ENCODE data around the gene CPA2.
A peak's percentile ranks its signal among the peaks of the same experiment; 100 is the strongest.

The CPA2 gene

DNA sequence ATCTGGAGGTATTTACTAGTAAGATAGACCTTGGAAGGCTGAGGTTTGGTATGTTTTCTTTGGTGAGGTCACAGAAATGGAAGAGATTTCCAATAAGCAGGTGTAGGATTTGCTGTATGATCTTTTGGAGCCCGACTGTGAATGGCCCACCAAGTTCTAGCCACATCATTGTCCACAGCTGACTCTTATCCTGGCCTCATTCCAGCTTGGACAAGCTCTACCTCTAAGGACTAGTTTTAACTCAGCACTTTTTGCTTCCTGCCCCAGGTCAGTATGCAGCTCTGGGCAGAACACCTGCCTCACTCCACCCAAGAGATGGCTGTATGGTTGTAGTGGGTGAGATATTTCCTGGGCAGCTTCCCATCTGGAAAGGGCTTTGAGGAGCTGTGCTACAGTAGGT, 20.2 kb downstream of the CPA2 start:
- DNase-seq: no peak

DNA sequence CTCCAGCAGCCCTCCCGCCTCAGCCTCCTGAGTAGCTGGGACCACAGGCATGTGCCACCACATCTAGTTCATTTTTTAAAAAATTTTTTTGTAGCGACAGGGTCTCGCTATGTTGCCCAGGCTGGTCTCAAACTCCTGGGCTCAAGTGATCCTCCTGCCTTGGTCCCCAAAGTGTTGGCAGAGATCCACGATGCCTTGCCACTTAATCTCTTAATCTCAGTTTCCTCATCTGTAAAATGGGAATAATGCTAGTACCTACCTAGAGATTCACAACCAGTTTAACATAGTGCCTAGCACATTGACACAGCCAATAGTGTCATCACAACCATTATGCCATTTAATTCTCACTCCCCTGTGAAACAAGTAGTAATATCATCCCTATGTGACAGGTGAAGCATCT, 21.5 kb downstream of the CPA2 start:
- no peak for DNase-seq

DNA sequence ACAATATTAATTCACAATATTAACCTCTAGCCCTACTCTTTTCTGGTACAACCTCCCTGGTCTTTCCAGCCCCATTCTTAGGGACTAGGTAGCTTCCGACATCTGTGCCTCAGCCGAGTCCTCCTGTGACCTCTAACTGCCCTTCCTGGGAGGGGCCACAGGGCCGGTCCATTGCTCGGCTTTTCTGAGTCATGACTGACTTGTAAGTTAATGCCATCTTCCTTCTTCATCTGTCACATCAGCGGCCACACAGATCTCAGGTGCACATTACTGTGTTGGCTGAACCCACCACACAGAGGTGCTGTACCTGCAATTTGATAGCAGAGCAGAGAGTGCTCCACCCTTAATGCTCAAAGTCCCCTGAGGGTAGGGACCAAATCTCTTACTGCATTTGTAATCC, 22.2 kb downstream of the CPA2 start:
- DNase-seq: no peak

DNA sequence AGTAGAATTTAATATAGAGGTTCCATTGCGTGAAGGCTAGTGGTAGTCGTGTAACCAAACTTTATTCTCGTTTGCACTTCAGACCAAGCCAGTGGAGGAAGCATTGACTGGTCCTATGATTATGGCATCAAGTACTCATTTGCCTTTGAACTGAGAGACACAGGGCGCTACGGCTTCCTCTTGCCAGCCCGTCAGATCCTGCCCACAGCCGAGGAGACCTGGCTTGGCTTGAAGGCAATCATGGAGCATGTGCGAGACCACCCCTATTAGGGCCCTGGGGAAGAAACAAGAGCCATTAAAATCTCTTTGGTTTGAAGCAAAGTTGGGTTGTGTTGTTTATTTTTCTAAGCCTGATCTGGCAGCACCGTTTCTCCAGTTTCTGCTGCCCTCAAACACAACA, 22.8 kb downstream of the CPA2 start:
- DNase-seq: no peak

DNA sequence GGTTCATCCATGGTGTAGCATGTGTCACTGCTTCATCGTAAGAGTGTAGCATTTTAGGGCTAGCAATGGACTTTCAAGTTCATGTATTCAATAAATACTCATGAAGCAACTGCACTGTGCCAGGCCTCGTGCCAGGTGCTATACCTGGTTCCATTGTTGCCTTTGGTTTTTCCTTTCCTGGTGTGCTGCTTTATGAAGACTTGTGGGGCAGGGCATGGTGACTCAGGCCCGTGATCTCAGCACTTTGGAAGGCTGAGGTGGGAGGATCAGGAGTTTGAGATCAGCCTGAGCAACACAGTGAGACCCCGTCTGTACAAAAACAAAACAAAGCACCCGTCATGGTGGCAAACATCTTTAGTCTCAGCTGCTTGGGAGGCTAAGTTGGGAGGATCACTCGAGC, 24.1 kb downstream of the CPA2 start:
- no peak for DNase-seq

DNA sequence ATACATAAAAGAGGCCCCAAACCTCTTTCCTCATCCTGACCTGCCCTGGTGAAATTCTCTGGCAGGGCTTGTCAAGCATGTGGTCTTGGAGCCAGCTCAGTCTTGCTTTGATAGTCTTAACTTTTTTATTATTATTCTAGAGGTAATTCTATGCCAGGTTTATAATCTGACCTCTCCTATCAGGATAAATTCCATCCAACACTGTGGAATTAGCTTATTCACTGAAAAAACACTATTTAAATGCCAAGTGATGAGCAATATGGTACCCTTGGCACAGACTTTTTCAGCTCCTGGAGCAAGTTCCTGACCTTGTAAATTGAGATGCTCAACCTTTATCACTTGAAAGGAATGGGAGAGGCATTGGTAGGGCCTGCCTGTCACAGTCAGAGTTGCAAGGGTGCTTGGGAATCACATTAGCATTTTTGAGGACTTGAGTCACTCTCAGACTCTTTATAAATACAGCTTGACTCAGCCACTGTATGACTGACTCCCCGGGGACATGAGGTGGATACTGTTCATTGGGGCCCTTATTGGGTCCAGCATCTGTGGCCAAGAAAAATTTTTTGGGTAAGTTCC, 26.1 kb downstream of the CPA2 start, which contains the start of gene CPA4:
Gene CPA4 (plus strand): TSS at position 480 of the 576 bp plus-strand sequence. CDS start 20 bp downstream, at position 500.
- no peak for DNase-seq

DNA sequence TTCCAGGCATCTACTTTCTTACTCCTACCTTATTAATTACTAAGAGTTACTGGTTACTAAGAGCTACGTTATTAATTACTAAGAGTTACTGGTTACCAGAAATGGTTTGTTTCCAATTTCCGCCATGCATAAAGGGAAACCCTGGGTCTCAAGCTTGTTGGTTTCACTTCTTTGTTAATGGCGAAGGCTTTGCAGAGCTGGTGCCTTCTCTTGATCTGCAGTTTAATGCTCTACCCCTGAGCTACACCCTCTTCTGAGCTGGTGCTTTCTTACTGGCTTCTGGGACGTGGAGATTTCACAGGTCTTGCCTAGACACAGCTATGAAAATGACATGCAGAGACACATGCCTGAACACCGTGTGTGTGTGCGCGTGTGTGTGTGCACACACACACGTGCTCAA, 26.9 kb downstream of the CPA2 start:
- DNase-seq: no peak

DNA sequence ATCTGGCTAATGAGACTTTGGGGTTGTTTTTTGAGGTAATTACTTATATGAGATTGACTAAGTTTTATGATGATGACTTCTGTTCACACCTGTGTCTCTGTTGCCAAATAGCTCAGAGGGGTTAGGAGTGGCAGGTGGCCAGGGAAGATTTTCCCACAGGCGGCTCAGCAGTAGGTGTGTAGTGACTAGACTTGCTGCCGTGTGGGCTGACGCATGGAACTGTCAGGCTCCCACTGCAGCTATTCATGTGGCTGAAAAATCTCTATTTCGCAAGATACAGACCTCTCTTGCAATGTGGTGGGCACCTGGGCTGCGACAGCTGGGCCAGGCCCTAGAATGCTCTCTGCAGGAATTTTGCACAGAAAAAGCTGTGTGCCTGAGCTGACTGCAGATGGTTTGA, 27.7 kb downstream of the CPA2 start:
- no peak for DNase-seq

DNA sequence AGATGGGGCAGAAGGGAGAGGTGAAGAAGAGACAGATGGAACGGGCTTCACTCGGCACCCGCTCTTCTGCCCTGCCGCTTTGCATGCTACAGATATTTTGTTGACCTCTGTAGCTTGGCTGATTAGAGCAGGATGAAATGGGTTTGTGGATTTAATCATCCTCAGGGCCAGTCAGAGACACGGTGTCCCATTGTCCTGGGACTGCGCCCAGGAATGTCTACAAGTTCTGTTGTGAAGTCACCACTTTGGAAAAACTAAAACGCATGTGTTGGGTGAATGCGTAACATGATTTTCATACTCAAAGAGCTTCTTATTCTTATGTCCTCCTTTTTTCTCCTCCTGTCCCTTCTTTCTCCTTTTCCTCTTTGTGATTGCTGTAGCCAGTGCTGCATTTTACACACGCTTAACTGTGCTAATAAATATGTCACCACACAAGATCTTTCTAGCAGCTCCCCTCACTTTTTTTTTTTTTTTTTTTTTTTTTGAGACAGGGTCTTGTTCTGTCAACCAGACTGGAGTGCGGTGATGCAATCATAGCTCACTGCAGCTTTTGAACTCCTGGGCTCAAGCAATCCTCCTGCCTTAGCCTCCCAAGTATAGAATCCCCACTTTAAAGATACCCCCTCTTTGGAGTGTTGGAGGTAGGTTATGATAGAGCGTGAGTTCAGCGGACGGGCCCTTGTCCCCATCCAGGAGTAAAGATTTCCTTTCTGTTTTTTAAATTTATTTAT, 29.7 kb downstream of the CPA2 start:
- no peak for DNase-seq

DNA sequence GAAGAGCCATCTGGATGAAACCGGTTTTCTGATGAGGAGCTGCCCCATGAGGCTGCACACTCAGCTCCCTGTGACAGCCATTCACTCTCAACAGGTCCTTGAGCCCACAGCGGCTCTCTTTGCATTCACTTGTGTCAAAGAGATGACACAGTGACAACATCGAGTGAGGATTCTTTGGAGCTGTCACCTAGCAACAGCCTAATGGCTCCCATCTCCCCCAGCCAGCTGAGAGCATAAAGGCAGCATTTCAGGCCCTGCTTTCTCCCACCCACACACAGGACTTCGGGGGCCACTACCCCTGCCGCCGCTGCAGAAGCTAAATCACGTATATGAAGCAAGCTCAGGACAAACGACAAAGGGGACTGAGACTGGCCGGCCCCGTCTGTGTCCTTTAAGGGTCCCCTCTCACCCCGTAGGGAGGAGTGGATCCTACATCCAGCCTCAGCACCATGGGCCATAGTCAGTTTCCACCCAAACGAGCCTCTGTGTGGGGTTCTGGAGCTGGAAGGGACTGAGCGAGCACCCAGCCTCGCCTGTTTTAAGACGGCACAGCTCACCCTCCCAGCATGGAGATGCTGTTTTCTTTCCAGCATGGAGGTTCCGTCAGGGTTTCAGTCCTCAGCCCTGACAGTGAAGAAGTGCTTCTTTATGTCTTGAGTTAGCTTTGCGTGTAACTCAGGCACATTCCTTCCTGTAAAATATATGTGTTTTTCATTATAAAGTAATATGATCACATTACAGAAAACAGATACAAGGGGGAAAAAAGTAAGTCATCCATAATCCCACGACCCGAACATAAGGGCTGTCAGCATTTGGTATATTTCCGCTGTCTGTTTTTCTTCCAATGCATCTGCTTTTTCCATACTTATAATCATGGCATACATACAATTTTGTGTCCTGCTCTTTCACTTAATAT, 31.2 kb downstream of the CPA2 start:
- DNase-seq: peak; percentile 67

DNA sequence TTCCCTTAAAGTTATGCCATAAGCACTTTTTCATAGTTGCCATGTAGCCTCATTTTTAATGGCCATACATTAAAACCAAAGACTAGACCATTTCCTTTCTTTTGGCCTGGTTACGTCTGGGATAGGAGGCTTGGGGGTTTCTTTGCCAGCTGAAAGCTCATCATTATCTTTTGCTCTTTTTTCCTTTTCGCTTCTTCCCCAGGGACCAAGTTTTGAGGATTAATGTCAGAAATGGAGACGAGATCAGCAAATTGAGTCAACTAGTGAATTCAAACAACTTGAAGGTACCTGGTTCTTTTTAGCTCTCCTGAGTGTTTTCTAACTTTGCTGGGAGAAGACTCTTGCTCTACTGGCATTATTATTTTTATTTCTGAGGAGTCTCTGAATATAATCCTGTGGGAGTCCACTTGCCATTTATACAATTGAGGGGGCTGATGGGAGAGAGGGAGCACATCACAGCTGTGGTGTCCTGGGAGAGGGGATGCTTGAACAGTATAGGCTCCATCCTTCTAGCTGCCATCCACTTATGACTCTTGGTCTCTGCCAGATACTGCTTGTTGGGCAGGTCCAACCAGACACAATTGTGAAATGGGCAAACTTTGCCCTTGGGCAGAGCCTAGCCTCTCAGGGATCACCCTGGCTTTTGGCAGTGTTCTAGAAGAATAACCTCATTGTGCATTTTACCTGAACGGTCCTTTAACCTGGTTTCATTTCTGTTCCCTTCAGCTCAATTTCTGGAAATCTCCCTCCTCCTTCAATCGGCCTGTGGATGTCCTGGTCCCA, 32.1 kb downstream of the CPA2 start:
- no peak for DNase-seq

DNA sequence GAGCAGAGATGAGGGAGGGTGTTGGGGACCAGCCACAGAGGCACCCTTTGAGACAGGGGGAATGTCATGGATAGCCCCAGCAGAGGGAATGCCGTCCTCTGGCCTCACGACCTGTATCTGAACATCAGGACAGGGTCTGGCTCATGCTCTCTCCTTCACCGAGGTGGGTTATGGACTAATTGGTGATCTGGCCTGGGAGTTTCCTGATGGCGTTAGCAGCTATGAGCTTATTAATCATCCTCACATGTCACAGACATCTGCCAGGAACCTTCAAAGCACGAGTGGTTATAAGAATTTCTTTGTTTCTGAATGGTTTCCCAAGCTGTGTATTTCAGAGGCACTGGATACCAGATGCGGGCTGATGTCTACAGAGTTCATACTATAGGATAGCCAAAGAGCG, 33.2 kb downstream of the CPA2 start:
- no peak for DNase-seq

DNA sequence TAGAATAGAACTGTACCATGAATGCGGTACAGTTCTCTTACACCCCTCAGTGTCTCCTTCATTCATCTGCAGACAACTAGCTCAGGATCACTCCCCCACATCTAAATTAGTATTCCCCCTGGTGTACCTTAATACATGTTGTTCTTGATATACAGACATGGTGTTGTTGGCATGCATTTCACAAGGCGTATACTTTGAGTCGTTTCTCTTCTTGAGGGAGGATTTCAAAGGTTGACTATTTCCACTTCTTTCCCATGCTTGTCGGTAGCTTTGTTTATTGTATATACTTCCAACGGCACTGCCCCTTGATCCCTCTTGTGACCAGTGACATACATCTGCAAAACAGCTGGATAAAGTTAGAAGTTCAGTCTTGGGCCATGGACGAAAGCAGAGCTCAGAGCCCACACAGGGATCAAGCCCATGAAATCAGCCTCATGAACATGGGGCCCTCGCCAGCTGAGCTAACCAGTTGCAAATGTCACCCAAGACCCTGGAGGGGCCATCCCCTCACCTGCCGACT, 34.9 kb downstream of the CPA2 start:
- no peak for DNase-seq

DNA sequence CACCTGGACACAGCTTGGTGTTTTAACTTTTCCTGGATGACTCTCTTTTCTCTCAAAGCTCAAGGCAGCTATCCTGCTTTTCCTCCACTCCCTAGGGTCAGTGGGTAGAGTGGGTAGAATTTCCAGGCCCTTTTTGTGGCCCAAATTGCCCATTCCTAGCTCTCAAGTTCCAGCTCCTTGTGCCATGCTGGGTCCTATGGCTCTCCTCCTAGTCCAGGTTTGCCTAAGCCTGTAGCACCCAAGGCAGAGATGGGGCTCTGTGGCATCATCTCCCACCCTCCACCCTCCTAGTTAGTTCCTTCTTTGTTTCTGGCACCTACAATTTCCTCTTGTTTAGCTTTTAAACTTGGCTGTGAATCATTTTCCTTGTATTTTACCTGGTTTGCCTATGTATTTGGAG, 36.0 kb downstream of the CPA2 start:
- DNase-seq: no peak

DNA sequence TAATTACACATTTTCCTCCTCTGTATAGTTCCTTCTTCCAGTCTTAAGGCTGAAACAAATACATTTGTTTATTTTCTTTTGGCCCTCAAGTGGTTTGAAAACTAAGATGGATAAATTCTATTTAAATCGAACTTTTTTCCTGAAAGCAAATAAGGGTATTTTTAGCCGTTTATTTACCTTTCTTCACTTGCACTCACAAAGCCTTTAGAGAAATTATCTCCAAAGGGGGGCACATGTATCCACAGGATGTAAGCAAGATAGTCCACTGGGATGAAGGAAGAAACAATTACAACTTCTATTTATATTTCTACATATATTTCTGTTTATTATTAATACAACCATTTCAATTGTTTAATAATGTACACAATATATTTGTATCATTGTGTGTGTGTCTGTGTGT, 36.5 kb downstream of the CPA2 start:
- DNase-seq: no peak

DNA sequence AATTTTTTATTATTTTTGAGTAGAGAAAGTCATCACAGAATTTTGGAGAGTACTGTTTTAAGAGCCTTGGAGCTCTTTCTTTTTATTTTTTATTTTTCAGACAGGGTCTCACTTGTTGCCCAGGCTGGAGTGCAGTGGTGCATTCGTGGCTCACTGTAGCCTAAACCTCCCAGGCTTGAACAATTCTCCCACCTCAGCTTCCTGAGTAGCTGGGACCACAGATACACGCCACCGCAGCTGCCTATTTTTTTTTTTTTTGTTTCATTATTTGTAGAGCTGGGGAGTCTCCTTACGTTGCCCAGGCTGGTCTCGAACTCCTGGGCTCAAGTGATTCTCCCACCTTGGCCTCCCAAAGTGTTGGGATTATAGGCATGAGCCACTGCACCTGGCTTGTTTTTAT, 36.9 kb downstream of the CPA2 start:
- no peak for DNase-seq

DNA sequence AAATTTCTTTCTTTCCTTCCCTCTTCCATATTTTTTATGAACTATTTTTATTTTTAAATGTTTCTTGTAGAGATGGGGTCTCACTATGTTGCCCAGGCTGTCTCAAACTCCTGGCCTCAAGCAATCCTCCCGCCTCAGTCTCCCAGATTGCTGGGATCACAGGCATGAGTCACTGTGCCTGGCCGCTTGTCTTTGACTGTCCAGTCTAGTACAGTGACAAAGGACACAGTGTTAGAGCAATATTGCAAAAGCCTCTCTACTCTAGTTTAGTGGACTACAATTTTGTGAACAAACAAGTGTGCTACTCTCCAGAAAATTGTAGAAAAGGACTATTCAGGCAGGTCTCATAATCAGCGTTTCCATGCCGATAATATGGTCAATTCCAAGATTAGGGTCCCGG, 37.3 kb downstream of the CPA2 start:
- DNase-seq: no peak

DNA sequence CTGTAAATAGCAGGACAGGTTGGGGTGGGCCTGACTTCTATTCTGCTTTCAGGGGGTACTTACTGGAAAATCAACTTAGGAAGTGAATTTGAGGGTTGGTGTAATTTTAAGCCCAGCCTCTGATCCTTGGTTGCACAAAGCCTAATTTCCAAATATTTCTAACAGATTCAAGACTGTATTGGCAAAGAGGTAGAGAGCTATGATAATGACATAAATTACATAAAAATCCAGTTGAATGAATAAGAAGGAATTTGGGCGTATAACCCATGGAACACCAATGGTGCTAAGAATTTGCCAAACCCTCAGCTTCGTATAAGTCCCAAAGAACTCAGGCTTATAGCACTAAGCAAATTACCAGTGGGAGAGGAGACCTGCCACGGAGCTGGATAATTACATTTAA, 38.2 kb downstream of the CPA2 start:
- DNase-seq: no peak

DNA sequence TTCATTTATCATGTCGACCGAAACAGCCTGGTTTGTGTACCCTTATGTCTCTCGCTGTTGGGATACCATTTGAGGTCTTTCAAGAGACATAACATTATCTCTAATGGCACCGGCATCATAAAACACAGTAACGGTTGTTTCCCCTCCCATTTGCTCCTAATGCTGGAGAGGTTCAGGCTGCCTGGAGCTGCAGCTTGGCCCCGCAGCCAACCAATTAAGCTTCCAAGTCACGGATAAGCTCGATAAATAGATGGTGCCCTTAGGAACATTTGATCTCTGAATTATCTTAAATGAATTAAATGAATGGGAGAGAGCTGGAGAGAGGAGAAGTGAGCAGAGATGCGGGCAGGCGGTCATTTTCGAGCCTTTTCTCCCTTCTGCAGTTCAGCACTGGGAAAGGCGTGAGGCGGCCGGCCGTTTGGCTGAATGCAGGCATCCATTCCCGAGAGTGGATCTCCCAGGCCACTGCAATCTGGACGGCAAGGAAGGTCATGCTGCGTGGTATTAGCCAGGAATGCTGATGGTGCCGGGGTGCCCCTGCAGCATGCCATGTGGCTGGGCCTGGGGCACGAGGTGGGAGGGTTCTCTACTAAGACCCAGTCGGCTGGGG, 38.9 kb downstream of the CPA2 start:
- DNase-seq: no peak

DNA sequence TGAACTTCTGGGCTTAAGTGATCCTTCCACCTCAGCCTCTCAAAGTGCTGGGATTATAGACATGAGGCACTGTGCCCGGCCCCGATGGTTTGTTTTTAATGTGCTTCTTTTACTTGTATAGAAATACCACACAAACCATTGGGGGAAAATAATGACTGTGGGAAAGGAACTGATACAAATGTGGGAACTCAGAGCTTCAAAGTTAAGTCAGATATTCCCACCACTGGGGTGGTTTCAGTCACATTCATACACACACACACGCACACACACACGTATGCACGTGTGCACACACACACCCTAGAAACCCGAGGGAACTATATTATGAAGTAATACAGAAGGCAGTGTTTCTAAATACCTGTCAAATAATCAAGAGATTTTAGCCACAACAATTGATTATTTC, 43.3 kb downstream of the CPA2 start:
- DNase-seq: no peak

DNA sequence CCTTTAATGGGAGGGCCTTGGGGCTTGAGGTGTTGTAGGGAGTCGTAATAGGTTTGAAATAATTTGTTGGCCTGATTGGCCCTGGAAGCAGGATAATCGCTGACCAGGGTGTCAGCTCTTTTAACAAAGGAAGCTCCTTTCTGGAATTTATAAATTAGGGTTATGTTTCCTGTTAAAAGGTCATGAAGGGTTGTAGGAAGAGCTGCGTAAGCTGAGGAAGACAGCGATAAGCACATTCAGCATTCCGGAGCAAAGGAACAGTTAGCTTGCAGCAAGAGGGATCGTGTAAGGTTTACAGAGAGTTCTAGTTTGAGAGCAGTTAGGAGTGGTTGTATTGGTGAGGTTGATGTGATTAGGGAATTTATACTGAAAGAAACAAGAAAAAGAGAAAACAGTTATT, 47.6 kb downstream of the CPA2 start:
- DNase-seq: no peak

DNA sequence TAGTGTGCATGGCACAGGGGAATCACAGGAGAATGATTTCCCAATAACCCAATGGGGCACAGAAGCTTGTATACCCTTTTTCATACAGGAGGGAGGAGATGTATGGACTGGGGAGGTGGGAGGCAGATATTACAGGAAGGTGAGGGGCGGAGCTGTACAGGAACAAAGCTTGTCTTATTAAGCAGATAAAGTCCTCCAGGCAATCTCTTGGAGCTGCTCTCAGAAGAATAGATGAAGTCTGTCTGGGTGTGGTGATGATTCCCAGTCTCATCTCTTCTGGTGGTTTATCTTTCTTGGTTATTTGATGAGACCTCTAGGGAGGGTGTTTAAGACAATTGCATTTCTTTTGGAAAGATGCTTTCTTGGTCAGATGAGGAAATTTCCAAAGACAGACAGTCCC, 52.9 kb downstream of the CPA2 start:
- DNase-seq: no peak

Measured in eye (tissue), 1 donor.